ENCODE results near the gene PSME2. TPM values are rescaled to one million over a fixed set of nuclear protein-coding genes. Genes with fewer than 3 reads are reported as not detected.
A peak's percentile ranks its signal among the peaks of the same experiment; 100 is the strongest.

The PSME2 gene
- total and polyA plus RNA-seq, 2 of the 13 experiments (the other 11 are each of a cell fraction or from before 2014, with no cell fraction given) = 332 to 716 TPM

DNA sequence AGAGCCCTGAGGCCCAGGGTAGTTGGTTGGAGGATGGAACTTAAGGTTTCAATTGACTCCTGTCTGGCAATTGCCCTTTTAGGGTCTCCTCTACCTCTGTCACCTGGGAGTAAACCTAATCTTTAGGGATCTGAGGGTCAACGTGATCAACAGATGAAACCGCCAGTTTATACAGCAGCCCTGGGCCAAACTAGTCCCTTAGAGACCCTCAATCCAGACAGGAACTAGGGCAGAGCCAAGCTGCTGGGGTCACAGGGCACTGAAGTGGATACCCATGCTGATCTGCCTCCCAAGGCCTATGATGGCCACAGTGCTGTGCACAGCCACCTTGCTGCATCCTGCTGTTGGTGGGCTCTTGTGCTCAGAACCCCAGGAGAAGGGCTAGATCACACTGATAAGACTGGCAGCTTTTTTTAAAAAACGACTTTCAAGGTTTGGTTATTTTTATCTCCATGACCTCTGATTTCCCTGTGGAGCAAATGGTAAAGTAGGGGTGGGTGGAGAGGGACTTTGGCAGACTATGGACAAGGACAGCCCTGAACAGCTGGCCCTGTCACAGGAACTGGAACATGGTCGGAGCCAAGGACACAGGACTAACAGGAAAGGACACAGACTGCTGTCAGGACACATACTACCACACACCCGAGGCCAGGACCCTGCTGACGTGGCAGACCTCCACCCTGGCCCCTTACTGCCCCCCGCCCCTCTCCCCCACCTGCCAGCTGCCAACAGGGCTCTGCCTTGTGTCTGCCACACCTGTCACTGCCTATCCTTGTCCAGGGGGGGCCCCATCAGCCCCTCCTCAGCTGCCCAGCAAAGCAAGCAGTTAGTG, 15.5 kb downstream of the PSME2 start (continued):
- TF ChIP-seq ZNF790 (CRISPR knock-in tag; IDR thresholded peaks at IDR 0.05; ENCODE audit: borderline replicate concordance) (no peak), IKZF1 (IDR thresholded peaks at IDR 0.05) (no peak), RFX3 (CRISPR knock-in tag; IDR thresholded peaks at IDR 0.05) (no peak), ZFP36 (IDR thresholded peaks at IDR 0.05; ENCODE audit: borderline replicate concordance, low read depth, low read length, partially characterized antibody) (no peak), ZIK1 (CRISPR knock-in tag; IDR thresholded peaks at IDR 0.05; ENCODE audit: borderline replicate concordance, low read depth) (peak; percentile 68), DPF2 (CRISPR knock-in tag; IDR thresholded peaks at IDR 0.05; ENCODE audit: borderline replicate concordance, low read depth) (peak; percentile 50; the same call in 1 of the 2 replicates), ZNF563 (CRISPR knock-in tag; IDR thresholded peaks at IDR 0.05) (peak; percentile 18; the same call in 1 of the 2 replicates), MED1 (CRISPR knock-in tag; IDR thresholded peaks at IDR 0.05) (peak; percentile 85), SPEN (CRISPR knock-in tag; IDR thresholded peaks at IDR 0.05; ENCODE audit: low read depth) (peak; percentile 83), ARNT2 (CRISPR knock-in tag; IDR thresholded peaks at IDR 0.05; ENCODE audit: low read depth) (peak; percentile 31; the same call in 1 of the 2 replicates), PCBP1 (IDR thresholded peaks at IDR 0.05; ENCODE audit: borderline replicate concordance, low read depth, low read length) (0 out of 2 replicates have a peak, but pooled peaks have one; percentile 34), ZNF766 (CRISPR knock-in tag; IDR thresholded peaks at IDR 0.05; ENCODE audit: borderline replicate concordance) (no peak), ARHGAP35 (CRISPR knock-in tag; IDR thresholded peaks at IDR 0.05; ENCODE audit: borderline replicate concordance) (0 out of 2 replicates have a peak, but pooled peaks have one; percentile 72)
- TF ChIP-seq, protein P1, sequence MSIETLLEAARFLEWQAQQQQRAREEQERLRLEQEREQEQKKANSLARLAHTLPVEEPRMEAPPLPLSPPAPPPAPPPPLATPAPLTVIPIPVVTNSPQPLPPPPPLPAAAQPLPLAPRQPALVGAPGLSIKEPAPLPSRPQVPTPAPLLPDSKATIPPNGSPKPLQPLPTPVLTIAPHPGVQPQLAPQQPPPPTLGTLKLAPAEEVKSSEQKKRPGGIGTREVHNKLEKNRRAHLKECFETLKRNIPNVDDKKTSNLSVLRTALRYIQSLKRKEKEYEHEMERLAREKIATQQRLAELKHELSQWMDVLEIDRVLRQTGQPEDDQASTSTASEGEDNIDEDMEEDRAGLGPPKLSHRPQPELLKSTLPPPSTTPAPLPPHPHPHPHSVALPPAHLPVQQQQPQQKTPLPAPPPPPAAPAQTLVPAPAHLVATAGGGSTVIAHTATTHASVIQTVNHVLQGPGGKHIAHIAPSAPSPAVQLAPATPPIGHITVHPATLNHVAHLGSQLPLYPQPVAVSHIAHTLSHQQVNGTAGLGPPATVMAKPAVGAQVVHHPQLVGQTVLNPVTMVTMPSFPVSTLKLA (IDR thresholded peaks at IDR 0.05) = no peak
- TF ChIP-seq, protein P2, sequence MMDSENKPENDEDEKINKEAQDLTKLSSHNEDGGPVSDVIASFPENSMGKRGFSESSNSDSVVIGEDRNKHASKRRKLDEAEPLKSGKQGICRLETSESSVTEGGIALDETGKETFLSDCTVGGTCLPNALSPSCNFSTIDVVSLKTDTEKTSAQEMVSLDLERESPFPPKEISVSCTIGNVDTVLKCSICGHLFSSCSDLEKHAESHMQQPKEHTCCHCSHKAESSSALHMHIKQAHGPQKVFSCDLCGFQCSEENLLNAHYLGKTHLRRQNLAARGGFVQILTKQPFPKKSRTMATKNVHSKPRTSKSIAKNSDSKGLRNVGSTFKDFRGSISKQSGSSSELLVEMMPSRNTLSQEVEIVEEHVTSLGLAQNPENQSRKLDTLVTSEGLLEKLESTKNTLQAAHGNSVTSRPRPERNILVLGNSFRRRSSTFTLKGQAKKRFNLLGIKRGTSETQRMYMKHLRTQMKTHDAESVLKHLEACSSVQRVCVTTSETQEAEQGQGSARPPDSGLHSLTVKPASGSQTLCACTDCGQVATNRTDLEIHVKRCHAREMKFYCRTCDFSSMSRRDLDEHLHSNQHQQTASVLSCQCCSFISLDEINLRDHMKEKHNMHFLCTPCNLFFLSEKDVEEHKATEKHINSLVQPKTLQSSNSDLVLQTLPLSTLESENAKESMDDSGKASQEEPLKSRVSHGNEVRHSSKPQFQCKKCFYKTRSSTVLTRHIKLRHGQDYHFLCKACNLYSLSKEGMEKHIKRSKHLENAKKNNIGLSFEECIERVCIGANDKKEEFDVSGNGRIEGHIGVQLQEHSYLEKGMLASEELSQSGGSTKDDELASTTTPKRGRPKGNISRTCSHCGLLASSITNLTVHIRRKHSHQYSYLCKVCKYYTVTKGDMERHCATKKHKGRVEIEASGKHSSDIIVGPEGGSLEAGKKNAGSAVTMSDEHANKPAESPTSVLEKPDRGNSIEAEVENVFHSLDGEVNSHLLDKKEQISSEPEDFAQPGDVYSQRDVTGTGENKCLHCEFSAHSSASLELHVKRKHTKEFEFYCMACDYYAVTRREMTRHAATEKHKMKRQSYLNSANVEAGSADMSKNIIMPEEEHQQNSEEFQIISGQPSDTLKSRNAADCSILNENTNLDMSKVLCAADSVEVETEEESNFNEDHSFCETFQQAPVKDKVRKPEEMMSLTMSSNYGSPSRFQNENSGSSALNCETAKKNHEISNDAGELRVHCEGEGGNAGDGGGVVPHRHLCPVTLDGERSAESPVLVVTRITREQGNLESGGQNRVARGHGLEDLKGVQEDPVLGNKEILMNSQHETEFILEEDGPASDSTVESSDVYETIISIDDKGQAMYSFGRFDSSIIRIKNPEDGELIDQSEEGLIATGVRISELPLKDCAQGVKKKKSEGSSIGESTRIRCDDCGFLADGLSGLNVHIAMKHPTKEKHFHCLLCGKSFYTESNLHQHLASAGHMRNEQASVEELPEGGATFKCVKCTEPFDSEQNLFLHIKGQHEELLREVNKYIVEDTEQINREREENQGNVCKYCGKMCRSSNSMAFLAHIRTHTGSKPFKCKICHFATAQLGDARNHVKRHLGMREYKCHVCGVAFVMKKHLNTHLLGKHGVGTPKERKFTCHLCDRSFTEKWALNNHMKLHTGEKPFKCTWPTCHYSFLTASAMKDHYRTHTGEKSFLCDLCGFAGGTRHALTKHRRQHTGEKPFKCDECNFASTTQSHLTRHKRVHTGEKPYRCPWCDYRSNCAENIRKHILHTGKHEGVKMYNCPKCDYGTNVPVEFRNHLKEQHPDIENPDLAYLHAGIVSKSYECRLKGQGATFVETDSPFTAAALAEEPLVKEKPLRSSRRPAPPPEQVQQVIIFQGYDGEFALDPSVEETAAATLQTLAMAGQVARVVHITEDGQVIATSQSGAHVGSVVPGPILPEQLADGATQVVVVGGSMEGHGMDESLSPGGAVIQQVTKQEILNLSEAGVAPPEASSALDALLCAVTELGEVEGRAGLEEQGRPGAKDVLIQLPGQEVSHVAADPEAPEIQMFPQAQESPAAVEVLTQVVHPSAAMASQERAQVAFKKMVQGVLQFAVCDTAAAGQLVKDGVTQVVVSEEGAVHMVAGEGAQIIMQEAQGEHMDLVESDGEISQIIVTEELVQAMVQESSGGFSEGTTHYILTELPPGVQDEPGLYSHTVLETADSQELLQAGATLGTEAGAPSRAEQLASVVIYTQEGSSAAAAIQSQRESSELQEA (CRISPR knock-in tag; IDR thresholded peaks at IDR 0.05; ENCODE audit: not compliant biosample characterization) = peak; percentile 63
- TF ChIP-seq, protein P3, sequence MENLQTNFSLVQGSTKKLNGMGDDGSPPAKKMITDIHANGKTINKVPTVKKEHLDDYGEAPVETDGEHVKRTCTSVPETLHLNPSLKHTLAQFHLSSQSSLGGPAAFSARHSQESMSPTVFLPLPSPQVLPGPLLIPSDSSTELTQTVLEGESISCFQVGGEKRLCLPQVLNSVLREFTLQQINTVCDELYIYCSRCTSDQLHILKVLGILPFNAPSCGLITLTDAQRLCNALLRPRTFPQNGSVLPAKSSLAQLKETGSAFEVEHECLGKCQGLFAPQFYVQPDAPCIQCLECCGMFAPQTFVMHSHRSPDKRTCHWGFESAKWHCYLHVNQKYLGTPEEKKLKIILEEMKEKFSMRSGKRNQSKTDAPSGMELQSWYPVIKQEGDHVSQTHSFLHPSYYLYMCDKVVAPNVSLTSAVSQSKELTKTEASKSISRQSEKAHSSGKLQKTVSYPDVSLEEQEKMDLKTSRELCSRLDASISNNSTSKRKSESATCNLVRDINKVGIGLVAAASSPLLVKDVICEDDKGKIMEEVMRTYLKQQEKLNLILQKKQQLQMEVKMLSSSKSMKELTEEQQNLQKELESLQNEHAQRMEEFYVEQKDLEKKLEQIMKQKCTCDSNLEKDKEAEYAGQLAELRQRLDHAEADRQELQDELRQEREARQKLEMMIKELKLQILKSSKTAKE (CRISPR knock-in tag; IDR thresholded peaks at IDR 0.05; ENCODE audit: borderline replicate concordance) = peak; percentile 92
